Spleen (tissue), 11 donors: ENCODE data around the gene RAD54L. TPM values are rescaled to one million over a fixed set of nuclear protein-coding genes. Genes with fewer than 3 reads are reported as not detected.
"Not testable (repeated sequence)": the region's sequence is repeated elsewhere in the genome, so short reads cannot be mapped to it uniquely, and the experiment has no call there.

Experiments used
- DNase-seq: peaks from one replicate; pipeline ENCODE4 v3.0.0-alpha.2; 2020
- H3K27ac ChIP-seq, 8 donors: fragments of 200-600 bp; sonication (generic) in 7 of 8; 1 replicate in 4 of 8; 2 replicates in 4 of 8; pipeline versions ENCODE4 v1.5.0 to v1.8.0; 2016 to 2021; ENCODE audit warnings: inconsistent platforms in 4 of 8, mild to moderate bottlenecking in 4 of 8, moderate library complexity in 1 of 8
- H3K27me3 ChIP-seq, 7 donors: fragments of 200-600 bp; sonication (generic) in 6 of 7; replicated peaks in 1 of 7; 1 replicate in 4 of 7; 2 replicates in 3 of 7; pipeline versions ENCODE4 v1.5.0 to v1.8.0; 2016 to 2021; ENCODE audit warnings: inconsistent platforms in 3 of 7, mild to moderate bottlenecking in 1 of 7
- H3K36me3 ChIP-seq, 6 donors: fragments of 200-600 bp; sonication (generic) in 5 of 6; 1 replicate in 4 of 6; 2 replicates in 2 of 6; pipeline versions ENCODE4 v1.5.0 to v1.8.0; 2016 to 2021; ENCODE audit warnings: inconsistent platforms in 2 of 6
- H3K4me1 ChIP-seq, 6 donors: fragments of 200-600 bp; sonication (generic) in 5 of 6; 1 replicate in 3 of 6; 2 replicates in 3 of 6; pipeline versions ENCODE4 v1.5.0 to v1.8.0; 2016 to 2021; ENCODE audit warnings: inconsistent platforms in 3 of 6
- H3K4me3 ChIP-seq, 8 donors: fragments of 200-600 bp; sonication (generic) in 7 of 8; 1 replicate in 4 of 8; 2 replicates in 4 of 8; pipeline versions ENCODE4 v1.5.0 to v1.8.0; 2016 to 2021; ENCODE audit warnings: inconsistent platforms in 4 of 8, mild to moderate bottlenecking in 4 of 8, moderate library complexity in 2 of 8
- H3K9me3 ChIP-seq, 8 donors: fragments of 200-600 bp; sonication (generic) in 7 of 8; 1 replicate in 4 of 8; 2 replicates in 4 of 8; pipeline versions ENCODE4 v1.5.0 to v1.8.0; 2016 to 2021; ENCODE audit warnings: inconsistent platforms in 4 of 8
- POLR2A ChIP-seq, 3 donors: fragments of 450-650 bp; IDR thresholded peaks; one replicate each; pipeline ENCODE4 v1.5.1; 2017; ENCODE audit warnings: antibody characterized with exemption in 3 of 3, mild to moderate bottlenecking in 1 of 3
- POLR2AphosphoS5 ChIP-seq, 3 donors: sonication (generic); formaldehyde crosslinking; IDR thresholded peaks; one replicate each; pipeline ENCODE4 v1.5.1; 2017; ENCODE audit warnings: antibody characterized with exemption in 3 of 3
- WGBS, 5 donors: extraction: QIAGEN DNeasy Blood & Tissue Kit in 3 of 5; methylation state at CpG; one replicate each; pipeline versions ENCODE4 v1.1.5 to v1.1.7; 2013 to 2018; 5-methylcytosine and 5-hydroxymethylcytosine counted together
- intact Hi-C: fragments of 100-400 bp; cut with DNase I; formaldehyde crosslinking; loops from one replicate; pipeline ENCODE4 v1.15.0; 2023; ENCODE audit warnings: low total_unique reads
- polyA plus RNA-seq, 3 donors: library from polyadenylated mRNA; stranded (reverse); fragments of 200-250 nt; gene quantifications; one replicate each; pipeline ENCODE4 v1.2.1, GENCODE V29; 2013
- total RNA-seq, 7 donors: library from RNA; depleted of rRNA in 3 of 7; stranded (reverse); fragments of >200 nt in 3 of 7; fragmentation: NEBNext Ultra II Directional in 4 of 7; extraction: Animal tissue kit (Norgen Biotek cat#: 25700) in 4 of 7; gene quantifications; one replicate each; pipeline versions ENCODE4 v1.1.0 to v1.2.1, GENCODE V29; 2016 to 2021
- TF ChIP-seq, protein P1 (sequence below), 11 experiments: fragments of 200-600 bp in 7 of 11; fragments of 450-650 bp in 4 of 11; sonication (generic) in 4 of 11; IDR thresholded peaks in 8 of 11; conservative IDR thresholded peaks in 3 of 11; 1 replicate in 7 of 11; 2 replicates in 4 of 11; pipeline versions ENCODE4 v1.4.0 to v1.8.0; 2016 to 2021; ENCODE audit warnings: antibody characterized with exemption in 11 of 11, inconsistent platforms in 4 of 11, mild to moderate bottlenecking in 1 of 11
- donor health status: healthy with polysubstance abuse.
- donor health status: DM: no; HTN: no; CAD: no; lungs with moderate emphysema.
- donor health status: DM: no; HTN: no; CAD: no.
- donor health status: Bipolar disorder and iron deficiency.
- donor health status: healthy.
- donor health status: DM: no; HTN: no; CAD: no.
- donor health status: DM: yes; HTN: yes; CAD: no.

RAD54L gene
- total and polyA plus RNA-seq, 10 donors = 2.4 to 9.2 (median 2.9) TPM

DNA sequence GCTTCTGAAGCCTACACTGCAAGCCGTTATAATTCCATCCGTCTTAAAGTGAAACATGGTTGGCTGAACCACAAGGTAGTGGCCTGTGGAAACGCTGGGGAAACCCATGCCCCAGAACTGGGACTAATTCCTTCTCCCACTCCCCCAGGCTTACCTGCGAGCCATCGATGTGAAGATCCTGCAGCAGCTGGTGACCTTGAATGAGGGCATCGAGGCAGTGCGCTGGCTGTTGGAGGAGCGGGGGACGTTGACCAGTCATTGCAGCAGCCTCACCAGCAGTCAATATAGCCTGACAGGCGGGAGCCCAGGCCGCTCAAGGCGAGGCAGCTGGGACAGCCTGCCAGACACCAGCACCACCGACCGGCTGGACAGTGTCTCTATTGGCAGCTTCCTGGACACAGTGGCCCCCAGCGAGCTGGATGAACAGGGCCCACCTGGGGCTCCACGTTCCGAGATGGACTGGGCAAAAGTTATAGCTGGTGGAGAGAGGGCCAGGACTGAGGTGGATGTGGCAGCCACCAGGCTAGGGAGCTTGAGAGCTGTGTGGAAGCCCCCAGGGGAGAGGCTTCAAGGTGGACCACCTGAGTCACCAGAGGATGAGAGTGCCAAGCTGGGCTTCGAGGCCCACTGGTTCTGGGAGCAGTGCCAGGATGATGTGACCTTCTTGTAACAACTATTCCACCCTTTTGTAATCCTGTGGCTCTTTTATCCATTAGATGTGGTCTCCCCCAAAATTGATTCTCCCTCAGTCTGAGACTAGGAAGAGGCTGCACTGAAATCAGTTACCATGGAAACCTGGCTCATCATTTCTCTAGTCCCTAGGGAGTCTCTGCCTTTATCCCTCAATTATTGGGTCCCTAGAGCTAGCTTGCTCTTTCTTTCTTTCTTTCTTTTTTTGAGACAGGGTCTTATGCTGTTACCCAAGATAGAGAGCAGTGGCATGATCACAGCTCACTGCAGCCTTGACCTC, 27.7 kb upstream of the RAD54L start:
- H3K4me1 ChIP-seq = peaks cover 0 to 9% (median 7%) of the 10 kb centered on the region in 6 donors
- H3K27ac ChIP-seq = no peak overlapping the region
- intact Hi-C loops = loop anchor here (5.0 kb wide), 1 partner anchor 183 kb away; no protein-coding TSS in a partner anchor
- DNase-seq = peak; percentile 66
- no peaks in the 10 kb centered on the region for H3K9me3 ChIP-seq
- no peaks in the 10 kb centered on the region for H3K27me3 ChIP-seq
- H3K4me3 ChIP-seq = no peak overlapping the region
- no peak for TF ChIP-seq POLR2A (IDR thresholded peaks at IDR 0.05)
- TF ChIP-seq POLR2AphosphoS5 (IDR thresholded peaks at IDR 0.05) = no peak
- TF ChIP-seq, protein P1, sequence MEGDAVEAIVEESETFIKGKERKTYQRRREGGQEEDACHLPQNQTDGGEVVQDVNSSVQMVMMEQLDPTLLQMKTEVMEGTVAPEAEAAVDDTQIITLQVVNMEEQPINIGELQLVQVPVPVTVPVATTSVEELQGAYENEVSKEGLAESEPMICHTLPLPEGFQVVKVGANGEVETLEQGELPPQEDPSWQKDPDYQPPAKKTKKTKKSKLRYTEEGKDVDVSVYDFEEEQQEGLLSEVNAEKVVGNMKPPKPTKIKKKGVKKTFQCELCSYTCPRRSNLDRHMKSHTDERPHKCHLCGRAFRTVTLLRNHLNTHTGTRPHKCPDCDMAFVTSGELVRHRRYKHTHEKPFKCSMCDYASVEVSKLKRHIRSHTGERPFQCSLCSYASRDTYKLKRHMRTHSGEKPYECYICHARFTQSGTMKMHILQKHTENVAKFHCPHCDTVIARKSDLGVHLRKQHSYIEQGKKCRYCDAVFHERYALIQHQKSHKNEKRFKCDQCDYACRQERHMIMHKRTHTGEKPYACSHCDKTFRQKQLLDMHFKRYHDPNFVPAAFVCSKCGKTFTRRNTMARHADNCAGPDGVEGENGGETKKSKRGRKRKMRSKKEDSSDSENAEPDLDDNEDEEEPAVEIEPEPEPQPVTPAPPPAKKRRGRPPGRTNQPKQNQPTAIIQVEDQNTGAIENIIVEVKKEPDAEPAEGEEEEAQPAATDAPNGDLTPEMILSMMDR (IDR thresholded peaks at IDR 0.05 in 8 of 11, conservative IDR thresholded peaks at IDR 0.05 in 3 of 11) = no peak
- 81 to 92% (median 86%) methylated on average over 10 to 18 of the region's 18 CpGs for WGBS, 5 donors
- H3K36me3 ChIP-seq = no peaks in the 10 kb centered on the region

DNA sequence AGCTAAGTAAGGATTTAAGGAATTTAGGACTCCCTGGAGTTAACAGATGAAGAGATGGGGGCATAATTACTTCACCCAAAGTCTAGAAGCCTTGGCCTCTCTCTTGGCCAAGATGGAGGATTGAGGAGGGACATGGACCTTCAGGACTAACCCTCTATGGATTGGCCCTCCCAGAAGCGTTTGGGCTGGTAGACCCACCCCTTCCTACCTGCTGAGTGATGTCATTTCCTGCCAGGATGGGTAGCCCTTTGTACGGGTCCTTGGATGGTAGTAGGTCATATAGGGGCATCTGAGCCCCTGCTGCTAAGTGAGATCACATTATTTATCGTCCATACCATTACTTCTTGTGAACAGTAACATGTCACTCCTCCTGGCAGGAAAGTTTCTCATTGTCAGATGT, 26.8 kb upstream of the RAD54L start:
- DNase-seq = no peak
- Histone ChIP-seq H3K4me1 (peaks cover 0 to 9% (median 7%) of the 10 kb centered on the region in 6 donors), H3K27me3 (no peaks in the 10 kb centered on the region), H3K36me3 (no peaks in the 10 kb centered on the region), H3K27ac (no peak overlapping the region), H3K4me3 (no peak overlapping the region), H3K9me3 (no peaks in the 10 kb centered on the region)
- intact Hi-C loops = loop anchor here (5.0 kb wide), 1 partner anchor 184 kb away; no protein-coding TSS in a partner anchor
- no peak for TF ChIP-seq POLR2AphosphoS5 (IDR thresholded peaks at IDR 0.05)
- TF ChIP-seq, protein P1 (IDR thresholded peaks at IDR 0.05 in 8 of 11, conservative IDR thresholded peaks at IDR 0.05 in 3 of 11) = no peak
- no peak for TF ChIP-seq POLR2A (IDR thresholded peaks at IDR 0.05)
- WGBS, 5 donors = 66 to 80% (median 72%) methylated on average over 2 to 3 of the region's 3 CpGs

DNA sequence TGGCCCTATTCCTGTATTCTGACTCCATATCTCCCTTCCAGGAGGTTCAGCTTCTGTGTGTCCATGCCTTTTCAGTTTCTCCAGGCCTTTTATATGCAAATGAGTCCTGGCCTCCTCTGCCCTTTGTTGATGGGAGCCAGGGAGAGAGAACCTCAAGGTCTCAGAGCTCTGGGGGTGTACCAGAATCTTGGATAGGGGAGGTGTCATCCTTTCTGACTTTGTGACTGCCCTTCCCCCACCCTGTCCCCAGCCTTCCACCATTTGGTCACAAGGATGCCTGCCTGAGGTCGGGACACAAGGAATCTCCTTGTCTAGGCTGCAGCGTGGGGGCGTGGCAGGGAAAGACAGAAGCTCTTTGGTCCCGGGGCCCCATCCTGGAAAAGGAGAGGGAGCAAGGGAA, 25.8 kb upstream of the RAD54L start:
- DNase-seq = no peak
- intact Hi-C loops = loop anchor here (5.0 kb wide), 1 partner anchor 184 kb away; no protein-coding TSS in a partner anchor
- Histone ChIP-seq H3K27ac (no peak overlapping the region), H3K9me3 (no peaks in the 10 kb centered on the region), H3K4me3 (no peak overlapping the region), H3K4me1 (peaks cover 0 to 9% (median 7%) of the 10 kb centered on the region in 6 donors), H3K36me3 (no peaks in the 10 kb centered on the region), H3K27me3 (no peaks in the 10 kb centered on the region)
- TF ChIP-seq, protein P1 (IDR thresholded peaks at IDR 0.05 in 8 of 11, conservative IDR thresholded peaks at IDR 0.05 in 3 of 11) = no peak
- TF ChIP-seq POLR2AphosphoS5 (IDR thresholded peaks at IDR 0.05) = no peak
- TF ChIP-seq POLR2A (IDR thresholded peaks at IDR 0.05) = no peak
- 57 to 88% (median 69%) methylated on average over 1 to 4 of the region's 4 CpGs for WGBS, 5 donors

DNA sequence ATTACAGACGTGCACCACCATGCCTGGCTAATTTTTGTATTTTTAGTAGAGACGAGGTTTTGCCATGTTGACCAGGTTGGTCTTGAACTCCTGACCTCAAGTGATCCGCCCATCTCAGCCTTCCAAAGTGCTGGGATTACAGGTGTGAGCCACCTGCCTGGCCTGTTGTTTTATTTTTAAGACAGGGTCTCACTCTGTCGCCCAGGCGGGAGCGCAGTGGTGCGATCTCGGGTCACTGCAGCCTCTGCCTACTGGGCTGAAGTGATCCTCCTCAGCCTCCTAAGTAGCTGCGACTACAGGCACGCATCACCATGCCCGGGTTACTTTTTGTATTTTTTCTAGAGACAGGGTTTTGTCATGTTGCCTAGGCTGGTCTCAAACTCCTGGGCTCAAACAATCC, 24.5 kb upstream of the RAD54L start:
- intact Hi-C loops = loop anchor here (5.0 kb wide), 1 partner anchor 186 kb away; no protein-coding TSS in a partner anchor

More for the DNA sequence above, 24.5 kb upstream of the RAD54L start:
- not testable (repeated sequence) for DNase-seq, H3K27me3 ChIP-seq, H3K4me1 ChIP-seq, H3K36me3 ChIP-seq, H3K27ac ChIP-seq, H3K4me3 ChIP-seq, H3K9me3 ChIP-seq
- WGBS, 5 donors = 75 to 82% (median 78%) methylated on average over 11 of the region's 11 CpGs
